PC-9 (cell line): ENCODE results near the gene PTPRM. TPM values are rescaled to one million over a fixed set of nuclear protein-coding genes. Genes with fewer than 3 reads are reported as not detected.

Source experiments
- BruUV-seq: library from RNA; stranded (reverse); fragments of 400-500 nt; replicated peaks from 2 replicates; lab custom pipeline; 2021; lab: Mats Ljungman, UMichigan
- CTCF ChIA-PET: fragments of 300-600 bp; sonication (Branson Sonifier 250); formaldehyde crosslinking; loops from one replicate; lab custom pipeline; 2022; ENCODE audit warnings: antibody characterized with exemption; lab: Charles Lee
- POLR2A ChIA-PET: fragments of 300-600 bp; sonication (Branson Sonifier 250); formaldehyde crosslinking; loops from one replicate; lab custom pipeline; 2022; ENCODE audit warnings: antibody characterized with exemption; ENCODE audit not compliant: unreplicated experiment; lab: Charles Lee
- DNase-seq, 2 experiments: peaks; one replicate each; pipeline versions ENCODE4 v3.0.0 to v3.0.0-alpha.2; 2015 to 2022; ENCODE audit warnings: mixed read lengths in 1 of 2
- H2AFZ ChIP-seq: fragments of 200-600 bp; sonication (generic); 2 replicates; pipeline ENCODE4 v1.8.1; 2017; ENCODE audit warnings: antibody characterized with exemption
- H3F3A ChIP-seq: fragments of 200-600 bp; sonication (generic); 2 replicates; pipeline ENCODE4 v1.8.1; 2017; ENCODE audit warnings: antibody characterized with exemption, mild to moderate bottlenecking, low read depth; ENCODE audit not compliant: insufficient read depth
- H3K27ac ChIP-seq: fragments of 200-600 bp; sonication (generic); 2 replicates; pipeline ENCODE4 v1.6.1; 2016; ENCODE audit warnings: mixed run types
- H3K27me3 ChIP-seq: fragments of 200-600 bp; sonication (generic); 2 replicates; pipeline ENCODE4 v1.6.1; 2016; ENCODE audit warnings: low read depth, mixed run types; ENCODE audit not compliant: insufficient read depth
- H3K36me3 ChIP-seq: fragments of 200-600 bp; sonication (generic); 2 replicates; pipeline ENCODE4 v1.6.1; 2016; ENCODE audit warnings: low read depth, mixed run types
- H3K4me1 ChIP-seq: fragments of 200-600 bp; sonication (generic); replicated peaks from 2 replicates; pipeline ENCODE4 v1.6.1; 2016; ENCODE audit warnings: mixed run types; ENCODE audit not compliant: insufficient read depth
- H3K4me2 ChIP-seq: fragments of 200-600 bp; sonication (generic); 2 replicates; pipeline ENCODE4 v1.6.1; 2017; ENCODE audit warnings: mixed run types
- H3K4me3 ChIP-seq: fragments of 200-600 bp; sonication (generic); 2 replicates; pipeline ENCODE4 v1.6.1; 2016; ENCODE audit warnings: mixed run types
- H3K79me2 ChIP-seq: fragments of 200-600 bp; sonication (generic); 2 replicates; pipeline ENCODE4 v1.6.1; 2017; ENCODE audit warnings: low read depth, mixed run types
- H3K9me2 ChIP-seq: fragments of 200-600 bp; sonication (generic); 2 replicates; pipeline ENCODE4 v1.8.1; 2017; ENCODE audit warnings: mild to moderate bottlenecking; ENCODE audit not compliant: insufficient read depth
- H3K9me3 ChIP-seq: fragments of 200-600 bp; sonication (generic); 2 replicates; pipeline ENCODE4 v1.8.1; 2016; ENCODE audit warnings: low read depth; ENCODE audit not compliant: insufficient read depth
- H4K20me1 ChIP-seq: fragments of 200-600 bp; sonication (generic); 2 replicates; pipeline ENCODE4 v1.8.1; 2017; ENCODE audit not compliant: insufficient read depth
- CTCF ChIP-seq: fragments of 200-600 bp; sonication (generic); conservative IDR thresholded peaks from 2 replicates; pipeline ENCODE4 v1.6.1; 2017; ENCODE audit warnings: mixed run types, antibody characterized with exemption, mild to moderate bottlenecking, moderate library complexity
- EZH2 ChIP-seq: fragments of 200-600 bp; sonication (generic); IDR thresholded peaks from 2 replicates; pipeline ENCODE4 v1.8.0; 2017; ENCODE audit warnings: antibody characterized with exemption, low read depth
- intact Hi-C: fragments of 100-400 bp; cut with micrococcal nuclease; formaldehyde crosslinking; loops from one replicate; pipeline ENCODE4 v1.10.0; 2022; ENCODE audit not compliant: unreplicated experiment
- total RNA-seq: library from RNA; stranded (reverse); gene quantifications from 2 replicates; pipeline ENCODE4 v1.2.3, GENCODE V29; 2021

Gene PTPRM
- total RNA-seq, 1 experiment from 2014 or later, result 32.5 TPM

- no peaks in the 10 kb centered on the region for H3K9me3 ChIP-seq
- TF ChIP-seq CTCF, result no peak
- no TSS peak for BruUV-seq
- H3K4me3 ChIP-seq, result no peak overlapping the region
- no peaks in the 10 kb centered on the region for H3K9me2 ChIP-seq
- H2AFZ ChIP-seq, result no peak overlapping the region
- no peaks in the 10 kb centered on the region for H3K79me2 ChIP-seq
- no peaks in the 10 kb centered on the region for H3F3A ChIP-seq
- intact Hi-C loops, result no loop called here
- no peaks in the 10 kb centered on the region for H3K4me1 ChIP-seq
- H4K20me1 ChIP-seq, result no peaks in the 10 kb centered on the region
- POLR2A ChIA-PET, result no interaction called here
- H3K27ac ChIP-seq, result no peak overlapping the region
- no peaks in the 10 kb centered on the region for H3K36me3 ChIP-seq
- no peak overlapping the region for H3K4me2 ChIP-seq
- no peak for DNase-seq
- H3K27me3 ChIP-seq, result no peaks in the 10 kb centered on the region
- CTCF ChIA-PET, result interaction anchor here (0.6 kb wide), 1 partner anchor 462 kb away, joined by 5 read pairs; no protein-coding TSS in a partner anchor
Measured at GRCh38 chr18:8274370-8274769, 707.3 kb downstream of the PTPRM start.

- TF ChIP-seq EZH2 (no peak), CTCF (no peak)
- no peak overlapping the region for H3K27ac ChIP-seq
- H3K4me3 ChIP-seq, result no peak overlapping the region
- no peak for DNase-seq
- H3K4me1 ChIP-seq, result no peaks in the 10 kb centered on the region
- H2AFZ ChIP-seq, result no peak overlapping the region
- no peaks in the 10 kb centered on the region for H3K79me2 ChIP-seq
- H3K4me2 ChIP-seq, result no peak overlapping the region
- no TSS peak for BruUV-seq
- ChIA-PET POLR2A (no interaction called here), CTCF (no interaction called here)
- no peaks in the 10 kb centered on the region for H3K36me3 ChIP-seq
- H3K9me3 ChIP-seq, result no peaks in the 10 kb centered on the region
- no peaks in the 10 kb centered on the region for H3K9me2 ChIP-seq
- H3K27me3 ChIP-seq, result no peaks in the 10 kb centered on the region
- intact Hi-C loops, result no loop called here
- H3F3A ChIP-seq, result no peaks in the 10 kb centered on the region
- no peaks in the 10 kb centered on the region for H4K20me1 ChIP-seq
Measured at GRCh38 chr18:8276406-8276805, 709.3 kb downstream of the PTPRM start.

- intact Hi-C loops, result no loop called here
- no peaks in the 10 kb centered on the region for H3K36me3 ChIP-seq
- DNase-seq, result no peak
- TF ChIP-seq EZH2 (no peak), CTCF (no peak)
- H3K9me3 ChIP-seq, result no peaks in the 10 kb centered on the region
- no peaks in the 10 kb centered on the region for H3K79me2 ChIP-seq
- no peaks in the 10 kb centered on the region for H4K20me1 ChIP-seq
- H3K4me3 ChIP-seq, result no peak overlapping the region
- no peak overlapping the region for H3K4me2 ChIP-seq
- POLR2A ChIA-PET, result no interaction called here
- no peaks in the 10 kb centered on the region for H3F3A ChIP-seq
- H3K27ac ChIP-seq, result no peak overlapping the region
- H3K27me3 ChIP-seq, result no peaks in the 10 kb centered on the region
- no TSS peak for BruUV-seq
- CTCF ChIA-PET, result interaction anchor here (0.6 kb wide), 1 partner anchor 112 kb away, joined by 3 read pairs; no protein-coding TSS in a partner anchor
- no peaks in the 10 kb centered on the region for H3K9me2 ChIP-seq
- no peak overlapping the region for H2AFZ ChIP-seq
- H3K4me1 ChIP-seq, result no peaks in the 10 kb centered on the region
Measured at GRCh38 chr18:8277270-8277669, 710.2 kb downstream of the PTPRM start.
